Right lobe of liver (tissue), 6 donors: ENCODE results near the gene IBA57. TPM values are rescaled to one million over a fixed set of nuclear protein-coding genes. Genes with fewer than 3 reads are reported as not detected.

ENCODE experiments used
- ATAC-seq, 4 donors: fragments of 200-7000 bp; cut with Tn5 transposase; one replicate each; pipeline ENCODE4 v1.9.1; 2020; ENCODE audit warnings: mild to moderate bottlenecking in 4 of 4, moderate library complexity in 4 of 4
- DNase-seq, 3 donors: peaks; one replicate each; pipeline ENCODE4 v3.0.0-alpha.2; 2020
- H3K27ac ChIP-seq, 3 donors: fragments of 200-600 bp; one replicate each; pipeline ENCODE4 v1.8.0; 2022
- H3K27me3 ChIP-seq, 2 donors: fragments of 200-600 bp; one replicate each; pipeline ENCODE4 v1.8.0; 2022
- H3K36me3 ChIP-seq, 4 donors: fragments of 200-600 bp; sonication (generic) in 1 of 4; one replicate each; pipeline versions ENCODE4 v1.5.1 to v1.8.0; 2017 to 2022; ENCODE audit warnings: control low read depth in 1 of 4
- H3K4me1 ChIP-seq, 4 donors: fragments of 200-600 bp; sonication (generic) in 1 of 4; one replicate each; pipeline versions ENCODE4 v1.5.1 to v1.8.0; 2017 to 2022; ENCODE audit warnings: control low read depth in 1 of 4
- H3K4me3 ChIP-seq, 3 donors: fragments of 200-600 bp; one replicate each; pipeline ENCODE4 v1.8.0; 2022
- H3K9me3 ChIP-seq, 4 donors: fragments of 200-600 bp; sonication (generic) in 1 of 4; one replicate each; pipeline versions ENCODE4 v1.5.1 to v1.8.0; 2017 to 2022; ENCODE audit warnings: control low read depth in 1 of 4
- CTCF ChIP-seq, 4 donors: fragments of 200-600 bp in 3 of 4; fragments of 450-650 bp in 1 of 4; IDR thresholded peaks; one replicate each; pipeline versions ENCODE4 v1.5.1 to v1.8.0; 2016 to 2022; ENCODE audit warnings: antibody characterized with exemption in 4 of 4, mild to moderate bottlenecking in 2 of 4
- POLR2A ChIP-seq: fragments of 450-650 bp; IDR thresholded peaks from one replicate; pipeline ENCODE4 v1.6.1; 2017; ENCODE audit warnings: antibody characterized with exemption, mild to moderate bottlenecking
- WGBS: methylation state at CpG from one replicate; pipeline ENCODE4 v1.1.6; 2018; ENCODE audit warnings: low coverage, low lambda C conversion rate; ENCODE audit not compliant: insufficient coverage; ENCODE audit errors: missing lambda C conversion rate; 5-methylcytosine and 5-hydroxymethylcytosine counted together
- intact Hi-C, 2 donors: fragments of 100-400 bp; cut with DNase I; formaldehyde crosslinking; loops; one replicate each; pipeline versions ENCODE4 v1.11.2 to v1.14.1; 2022
- total RNA-seq, 6 experiments: library from RNA; depleted of rRNA in 2 of 6; stranded (reverse); fragments of >200 nt in 2 of 6; fragmentation: NEBNext Ultra II Directional in 3 of 6; extraction: Animal tissue kit (Norgen Biotek cat#: 25700) in 3 of 6; gene quantifications; one replicate each; pipeline versions ENCODE4 v1.1.0 to v1.2.4, GENCODE V29; 2016 to 2023
- donor health status: DM: no; HTN: yes; CAD: no.
- donor health status: DM: no; HTN: no; CAD: no.
- donor health status: DM: no; HTN: no; CAD: no.
- donor health status: DM: no; HTN: yes; CAD: no.
- donor health status: DM: no; HTN: yes; CAD: no.

Gene IBA57
- total RNA-seq, 6 experiments from 2014 or later = 5.1 to 8.0 (median 6.1) TPM

- TF ChIP-seq POLR2A = no peak
- no peak for TF ChIP-seq CTCF (IDR thresholded peaks at IDR 0.05)
- Histone ChIP-seq H3K27me3 (no peaks in the 10 kb centered on the region), H3K9me3 (no peaks in the 10 kb centered on the region), H3K36me3 (no peaks in the 10 kb centered on the region), H3K27ac (no peak overlapping the region), H3K4me3 (no peak overlapping the region), H3K4me1 (peaks cover 0 to 8% (median 3%) of the 10 kb centered on the region in 4 donors)
- peak in 1 of 3 donors; percentile 31 for DNase-seq
- WGBS = 80% methylated on average over 1 of the region's 12 CpGs
- ATAC-seq = no peak
- intact Hi-C loops = no loop called here
Observed at GRCh38 chr1:228168563-228169270, 3.1 kb downstream of the IBA57 start.

- Histone ChIP-seq H3K36me3 (no peaks in the 10 kb centered on the region), H3K4me1 (peaks cover 0 to 8% (median 3%) of the 10 kb centered on the region in 4 donors), H3K27ac (no peak overlapping the region), H3K9me3 (no peaks in the 10 kb centered on the region), H3K4me3 (no peak overlapping the region), H3K27me3 (no peaks in the 10 kb centered on the region)
- DNase-seq (no peak), ATAC-seq (no peak)
- intact Hi-C loops = no loop called here
- TF ChIP-seq CTCF (IDR thresholded peaks at IDR 0.05) = no peak
- no peak for TF ChIP-seq POLR2A
- 67% methylated on average over 1 of the region's 2 CpGs for WGBS
Observed at GRCh38 chr1:228169345-228169744, 3.7 kb downstream of the IBA57 start.

- H3K9me3 ChIP-seq = no peaks in the 10 kb centered on the region
- no peak overlapping the region for H3K27ac ChIP-seq
- intact Hi-C loops = no loop called here
- DNase-seq = no peak
- peaks cover 0 to 8% (median 3%) of the 10 kb centered on the region in 4 donors for H3K4me1 ChIP-seq
- 90% methylated on average over 3 of the region's 7 CpGs for WGBS
- no peak overlapping the region for H3K4me3 ChIP-seq
- H3K36me3 ChIP-seq = peaks cover 0 to 4% (median 0%) of the 10 kb centered on the region in 4 donors
- TF ChIP-seq CTCF (IDR thresholded peaks at IDR 0.05) = no peak
- ATAC-seq = no peak
- no peaks in the 10 kb centered on the region for H3K27me3 ChIP-seq
Observed at GRCh38 chr1:228170666-228171065, 5.1 kb downstream of the IBA57 start.

- Histone ChIP-seq H3K9me3 (no peaks in the 10 kb centered on the region), H3K36me3 (peaks cover 0 to 4% (median 0%) of the 10 kb centered on the region in 4 donors), H3K4me3 (no peak overlapping the region), H3K27ac (no peak overlapping the region), H3K4me1 (peaks cover 0 to 7% (median 3%) of the 10 kb centered on the region in 4 donors), H3K27me3 (no peaks in the 10 kb centered on the region)
- ATAC-seq (no peak), DNase-seq (peak in 1 of 3 donors; percentile 41)
- TF ChIP-seq CTCF (IDR thresholded peaks at IDR 0.05) = no peak
- no peak for TF ChIP-seq POLR2A
- intact Hi-C loops = no loop called here
- WGBS = 54% methylated on average over 4 of the region's 10 CpGs
Observed at GRCh38 chr1:228171221-228171891, 5.8 kb downstream of the IBA57 start.
